Ovary (tissue), 9 donors: Measurements from ENCODE around the gene B9D1. TPM values are rescaled to one million over a fixed set of nuclear protein-coding genes. Genes with fewer than 3 reads are reported as not detected.

ENCODE experiments used
- DNase-seq, 5 donors: peaks; one replicate each; pipeline ENCODE4 v3.0.0-alpha.2; 2019 to 2020
- H3K27ac ChIP-seq, 2 donors: fragments of 200-600 bp; one replicate each; pipeline versions ENCODE4 v1.5.1 to v1.8.0; 2019 to 2022
- H3K27me3 ChIP-seq: fragments of 200-600 bp; one replicate; pipeline ENCODE4 v1.8.0; 2022
- H3K36me3 ChIP-seq: fragments of 200-600 bp; sonication (generic); one replicate; pipeline ENCODE4 v1.5.1; 2019
- H3K4me1 ChIP-seq: one replicate; pipeline ENCODE4 v1.8.1; 2013; ENCODE audit warnings: mild to moderate bottlenecking, moderate library complexity; ENCODE audit not compliant: insufficient read depth
- H3K4me3 ChIP-seq: fragments of 200-600 bp; sonication (generic); one replicate; pipeline ENCODE4 v1.5.1; 2017
- H3K9me3 ChIP-seq, 2 donors: fragments of 200-600 bp in 1 of 2; sonication (generic) in 1 of 2; one replicate each; pipeline versions ENCODE4 v1.5.1 to v1.8.1; 2013 to 2019; ENCODE audit warnings: mild to moderate bottlenecking in 1 of 2, moderate library complexity in 1 of 2
- CTCF ChIP-seq, 3 donors: fragments of 450-650 bp in 2 of 3; fragments of 200-600 bp in 1 of 3; IDR thresholded peaks; one replicate each; pipeline versions ENCODE4 v1.5.1 to v1.8.0; 2016 to 2022; ENCODE audit warnings: antibody characterized with exemption in 3 of 3, mild to moderate bottlenecking in 1 of 3
- EP300 ChIP-seq: sonication (generic); formaldehyde crosslinking; IDR thresholded peaks from one replicate; pipeline ENCODE4 v1.6.1; 2017; ENCODE audit warnings: antibody characterized with exemption
- POLR2A ChIP-seq: fragments of 450-650 bp; IDR thresholded peaks from one replicate; pipeline ENCODE4 v1.6.1; 2017; ENCODE audit warnings: antibody characterized with exemption, mild to moderate bottlenecking, moderate library complexity
- WGBS, 3 donors: extraction: QIAGEN DNeasy Blood & Tissue Kit in 1 of 3; methylation state at CpG; one replicate each; pipeline versions ENCODE4 v1.1.5 to v1.1.7; 2013 to 2017; 5-methylcytosine and 5-hydroxymethylcytosine counted together
- intact Hi-C, 4 donors: fragments of 100-400 bp; cut with DNase I; formaldehyde crosslinking; loops; one replicate each; pipeline versions ENCODE4 v1.11.0 to v1.15.1; 2022 to 2023
- polyA plus RNA-seq, 2 donors: library from polyadenylated mRNA; stranded (reverse); fragments of 200-250 nt in 1 of 2; fragments of 350-450 nt in 1 of 2; fragmentation: Illumina TruSeq in 1 of 2; extraction: RNeasy Lipid Tissue Mini Kit (QIAGEN cat#74804) in 1 of 2; gene quantifications; one replicate each; pipeline ENCODE4 v1.2.3, GENCODE V29; 2013 to 2014
- total RNA-seq, 7 donors: library from RNA; depleted of rRNA in 2 of 7; stranded (reverse); fragments of >200 nt in 2 of 7; fragmentation: NEBNext Ultra II Directional in 3 of 7; extraction: Animal tissue kit (Norgen Biotek cat#: 25700) in 3 of 7; gene quantifications; one replicate each; pipeline versions ENCODE4 v1.1.0 to v1.2.4, GENCODE V29; 2016 to 2023
- donor health status: DM: no; HTN: no; CAD: no; lungs with moderate emphysema.
- donor health status: DM: no; HTN: no; CAD: no.
- donor health status: Bipolar disorder and iron deficiency.
- donor health status: DM: yes; HTN: yes; CAD: no.
- donor health status: DM: no; HTN: no; CAD: no.
- donor health status: DM: yes; HTN: yes; CAD: no.

Gene B9D1
- total and polyA plus RNA-seq, 9 donors = 11.9 to 60.5 (median 22.2) TPM

GRCh38 chr17:19372866-19373504 is 10.5 kb upstream of the B9D1 start:
- DNase-seq = peak in 1 of 5 donors; percentile 19
- H3K9me3 ChIP-seq = no peaks in the 10 kb centered on the region
- H3K27me3 ChIP-seq = no peaks in the 10 kb centered on the region
- H3K4me3 ChIP-seq = no peak overlapping the region
- intact Hi-C loops = no loop called here
- no peaks in the 10 kb centered on the region for H3K36me3 ChIP-seq
- peaks cover 2% of the 10 kb centered on the region for H3K4me1 ChIP-seq
- no peak overlapping the region for H3K27ac ChIP-seq
- 85 to 89% (median 89%) methylated on average over 8 of the region's 8 CpGs for WGBS, 3 donors
- TF ChIP-seq CTCF (IDR thresholded peaks at IDR 0.05) = no peak
- TF ChIP-seq EP300 = no peak
- no peak for TF ChIP-seq POLR2A

GRCh38 chr17:19372439-19372838 is 9.9 kb upstream of the B9D1 start:
- no peaks in the 10 kb centered on the region for H3K9me3 ChIP-seq
- peaks cover 2% of the 10 kb centered on the region for H3K4me1 ChIP-seq
- DNase-seq = peak in 1 of 5 donors; percentile 14
- WGBS, 3 donors = 83 to 89% (median 88%) methylated on average over 12 of the region's 12 CpGs
- no peaks in the 10 kb centered on the region for H3K36me3 ChIP-seq
- H3K27me3 ChIP-seq = no peaks in the 10 kb centered on the region
- no peak overlapping the region for H3K4me3 ChIP-seq
- intact Hi-C loops = no loop called here
- TF ChIP-seq POLR2A (no peak), EP300 (no peak), CTCF (IDR thresholded peaks at IDR 0.05) (no peak)
- H3K27ac ChIP-seq = no peak overlapping the region

GRCh38 chr17:19372011-19372370 is 9.5 kb upstream of the B9D1 start:
- H3K36me3 ChIP-seq = no peaks in the 10 kb centered on the region
- H3K4me1 ChIP-seq = peaks cover 2% of the 10 kb centered on the region
- no peaks in the 10 kb centered on the region for H3K27me3 ChIP-seq
- no peak overlapping the region for H3K4me3 ChIP-seq
- no peak for TF ChIP-seq POLR2A
- no peak for TF ChIP-seq CTCF (IDR thresholded peaks at IDR 0.05)
- no peak for TF ChIP-seq EP300
- no peaks in the 10 kb centered on the region for H3K9me3 ChIP-seq
- no peak overlapping the region for H3K27ac ChIP-seq
- WGBS, 3 donors = 87 to 94% (median 88%) methylated on average over 9 of the region's 9 CpGs
- DNase-seq = no peak
- intact Hi-C loops = no loop called here

- no peaks in the 10 kb centered on the region for H3K36me3 ChIP-seq
- no peak for DNase-seq
- no peaks in the 10 kb centered on the region for H3K9me3 ChIP-seq
- intact Hi-C loops = no loop called here
- WGBS, 3 donors = 90 to 92% (median 92%) methylated on average over 7 of the region's 7 CpGs
- H3K27me3 ChIP-seq = no peaks in the 10 kb centered on the region
- H3K4me1 ChIP-seq = no peaks in the 10 kb centered on the region
- H3K27ac ChIP-seq = no peak overlapping the region
- TF ChIP-seq CTCF (IDR thresholded peaks at IDR 0.05) = no peak
- no peak for TF ChIP-seq EP300
- no peak for TF ChIP-seq POLR2A
- H3K4me3 ChIP-seq = no peak overlapping the region
These were observed 8.9 kb upstream of the B9D1 start for GRCh38 chr17:19371259-19372010.
